ENCODE results near the gene PPP1R7. TPM values are rescaled to one million over a fixed set of nuclear protein-coding genes. Genes with fewer than 3 reads are reported as not detected.

The PPP1R7 gene
- total RNA-seq, 1 experiment from 2014 or later, result 49.1 TPM

GRCh38 chr2:241134711-241135110 lies 15.6 kb upstream of the PPP1R7 start:
- Mint-ChIP-seq H3K27me3 (ENCODE audit: low read depth) (no peaks in the 10 kb centered on the region), H3K27ac (no peak overlapping the region), H3K36me3 (peaks cover 36% of the 10 kb centered on the region), H3K4me3 (no peak overlapping the region), H3K9me3 (peaks cover 3% of the 10 kb centered on the region; the same call in 1 of the 2 replicates), H3K4me1 (no peaks in the 10 kb centered on the region)
- CTCF ChIA-PET, result interaction anchor here (1.0 kb wide), 1 partner anchor 15 kb away, joined by 4 read pairs; the partner anchor contains the start of gene PASK
- TF ChIP-seq ZBTB21 (CRISPR knock-in tag; IDR thresholded peaks at IDR 0.05; ENCODE audit: borderline replicate concordance), result no peak
- no peak for TF ChIP-seq CREM (CRISPR knock-in tag; IDR thresholded peaks at IDR 0.05)
- TF ChIP-seq EMX1 (CRISPR knock-in tag; IDR thresholded peaks at IDR 0.05), result no peak
- TF ChIP-seq TEAD4 (CRISPR knock-in tag; IDR thresholded peaks at IDR 0.05), result no peak
- ATAC-seq (no peak), DNase-seq (ENCODE audit: low spot score) (no peak)
- POLR2A ChIA-PET, result no interaction called here

DNA sequence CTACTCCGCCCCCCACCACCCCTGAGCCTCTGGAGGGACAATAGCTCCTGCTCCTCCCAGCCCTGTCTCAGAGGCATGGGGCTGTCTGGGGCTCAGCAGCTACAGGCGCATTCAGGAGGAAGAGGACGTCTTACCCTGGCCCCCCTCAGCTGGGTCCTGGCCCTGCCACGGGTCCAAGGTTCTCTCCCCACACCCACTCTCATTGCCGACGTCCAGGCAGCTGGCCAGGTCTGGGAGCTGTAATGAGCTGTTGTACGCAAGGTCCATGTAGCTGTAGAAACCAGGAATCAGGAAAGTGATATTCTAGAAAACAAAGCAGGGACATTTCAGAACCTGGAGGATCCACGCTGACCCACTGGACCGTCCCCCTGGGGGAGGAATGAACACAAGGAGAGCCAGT lies 14.5 kb upstream of the PPP1R7 start:
- Mint-ChIP-seq H3K36me3 (peaks cover 34% of the 10 kb centered on the region), H3K4me1 (no peaks in the 10 kb centered on the region), H3K27ac (no peak overlapping the region), H3K9me3 (peaks cover 3% of the 10 kb centered on the region; the same call in 1 of the 2 replicates), H3K27me3 (ENCODE audit: low read depth) (no peaks in the 10 kb centered on the region), H3K4me3 (no peak overlapping the region)
- TF ChIP-seq JUN (CRISPR knock-in tag; IDR thresholded peaks at IDR 0.05) (no peak), GRHL2 (CRISPR knock-in tag; IDR thresholded peaks at IDR 0.05; ENCODE audit: insufficient replicate concordance, severe bottlenecking) (no peak), MYBL2 (CRISPR knock-in tag; IDR thresholded peaks at IDR 0.05) (no peak), PRRX2 (CRISPR knock-in tag; IDR thresholded peaks at IDR 0.05) (no peak), FOXJ3 (CRISPR knock-in tag; IDR thresholded peaks at IDR 0.05; ENCODE audit: borderline replicate concordance) (no peak)
- TF ChIP-seq, protein P1, sequence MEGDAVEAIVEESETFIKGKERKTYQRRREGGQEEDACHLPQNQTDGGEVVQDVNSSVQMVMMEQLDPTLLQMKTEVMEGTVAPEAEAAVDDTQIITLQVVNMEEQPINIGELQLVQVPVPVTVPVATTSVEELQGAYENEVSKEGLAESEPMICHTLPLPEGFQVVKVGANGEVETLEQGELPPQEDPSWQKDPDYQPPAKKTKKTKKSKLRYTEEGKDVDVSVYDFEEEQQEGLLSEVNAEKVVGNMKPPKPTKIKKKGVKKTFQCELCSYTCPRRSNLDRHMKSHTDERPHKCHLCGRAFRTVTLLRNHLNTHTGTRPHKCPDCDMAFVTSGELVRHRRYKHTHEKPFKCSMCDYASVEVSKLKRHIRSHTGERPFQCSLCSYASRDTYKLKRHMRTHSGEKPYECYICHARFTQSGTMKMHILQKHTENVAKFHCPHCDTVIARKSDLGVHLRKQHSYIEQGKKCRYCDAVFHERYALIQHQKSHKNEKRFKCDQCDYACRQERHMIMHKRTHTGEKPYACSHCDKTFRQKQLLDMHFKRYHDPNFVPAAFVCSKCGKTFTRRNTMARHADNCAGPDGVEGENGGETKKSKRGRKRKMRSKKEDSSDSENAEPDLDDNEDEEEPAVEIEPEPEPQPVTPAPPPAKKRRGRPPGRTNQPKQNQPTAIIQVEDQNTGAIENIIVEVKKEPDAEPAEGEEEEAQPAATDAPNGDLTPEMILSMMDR (IDR thresholded peaks at IDR 0.05), result no peak
- TF ChIP-seq, protein P2, sequence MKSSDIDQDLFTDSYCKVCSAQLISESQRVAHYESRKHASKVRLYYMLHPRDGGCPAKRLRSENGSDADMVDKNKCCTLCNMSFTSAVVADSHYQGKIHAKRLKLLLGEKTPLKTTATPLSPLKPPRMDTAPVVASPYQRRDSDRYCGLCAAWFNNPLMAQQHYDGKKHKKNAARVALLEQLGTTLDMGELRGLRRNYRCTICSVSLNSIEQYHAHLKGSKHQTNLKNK (CRISPR knock-in tag; IDR thresholded peaks at IDR 0.05), result no peak
- ChIA-PET POLR2A (no interaction called here), CTCF (no interaction called here)
- DNase-seq (ENCODE audit: low spot score) (no peak), ATAC-seq (no peak)

DNA sequence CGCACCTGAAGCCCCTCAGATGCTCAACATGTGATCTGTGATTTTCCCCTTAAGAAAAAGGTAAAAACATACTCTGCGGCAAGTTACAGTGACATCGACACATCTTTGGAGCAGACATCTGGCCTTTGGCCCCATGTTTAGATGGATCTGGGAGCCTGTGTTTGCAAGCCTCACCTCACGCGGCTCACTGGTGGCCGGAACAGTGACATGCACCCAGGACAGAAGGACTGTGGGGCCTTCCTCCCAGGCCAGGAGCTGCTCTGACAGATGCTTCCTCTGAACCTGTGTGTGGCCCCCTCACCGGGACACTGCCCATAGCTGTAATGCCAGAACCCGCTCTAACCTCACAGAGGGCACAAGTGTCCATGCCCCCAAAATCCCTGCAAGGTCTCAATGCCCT lies 14.1 kb upstream of the PPP1R7 start:
- Mint-ChIP-seq H3K36me3 (peaks cover 34% of the 10 kb centered on the region), H3K9me3 (peaks cover 3% of the 10 kb centered on the region; the same call in 1 of the 2 replicates), H3K4me3 (no peak overlapping the region), H3K27ac (no peak overlapping the region), H3K27me3 (ENCODE audit: low read depth) (no peaks in the 10 kb centered on the region), H3K4me1 (no peaks in the 10 kb centered on the region)
- ATAC-seq, result no peak
- CTCF ChIA-PET, result no interaction called here
- DNase-seq (ENCODE audit: low spot score), result no peak
- POLR2A ChIA-PET, result interaction anchor here (0.5 kb wide), 1 partner anchor 13 kb away, joined by 4 read pairs; no protein-coding TSS in a partner anchor
- TF ChIP-seq GRHL2 (CRISPR knock-in tag; IDR thresholded peaks at IDR 0.05; ENCODE audit: insufficient replicate concordance, severe bottlenecking) (no peak), NFYB (CRISPR knock-in tag; conservative IDR thresholded peaks at IDR 0.05; ENCODE audit: low read depth) (no peak), TCF7 (CRISPR knock-in tag; IDR thresholded peaks at IDR 0.05; ENCODE audit: low read depth) (no peak), EMX1 (CRISPR knock-in tag; IDR thresholded peaks at IDR 0.05) (no peak), IRF2 (CRISPR knock-in tag; IDR thresholded peaks at IDR 0.05; ENCODE audit: borderline replicate concordance, low read depth) (no peak), TEAD1 (CRISPR knock-in tag; IDR thresholded peaks at IDR 0.05) (no peak), ZNF232 (CRISPR knock-in tag; IDR thresholded peaks at IDR 0.05) (no peak), SP1 (CRISPR knock-in tag; conservative IDR thresholded peaks at IDR 0.05) (no peak), ZNF263 (CRISPR knock-in tag; IDR thresholded peaks at IDR 0.05; ENCODE audit: low read depth) (no peak), STAT6 (CRISPR knock-in tag; conservative IDR thresholded peaks at IDR 0.05; ENCODE audit: low read depth) (no peak), ESRRA (CRISPR knock-in tag; IDR thresholded peaks at IDR 0.05; ENCODE audit: borderline replicate concordance) (no peak), ZNF138 (CRISPR knock-in tag; conservative IDR thresholded peaks at IDR 0.05) (no peak)

Data from WTC11 (cell line).